ENCODE results near the gene MAST1. TPM values are rescaled to one million over a fixed set of nuclear protein-coding genes. Genes with fewer than 3 reads are reported as not detected.

MAST1 gene
- total RNA-seq, 1 donor = under 0.01 TPM

DNA sequence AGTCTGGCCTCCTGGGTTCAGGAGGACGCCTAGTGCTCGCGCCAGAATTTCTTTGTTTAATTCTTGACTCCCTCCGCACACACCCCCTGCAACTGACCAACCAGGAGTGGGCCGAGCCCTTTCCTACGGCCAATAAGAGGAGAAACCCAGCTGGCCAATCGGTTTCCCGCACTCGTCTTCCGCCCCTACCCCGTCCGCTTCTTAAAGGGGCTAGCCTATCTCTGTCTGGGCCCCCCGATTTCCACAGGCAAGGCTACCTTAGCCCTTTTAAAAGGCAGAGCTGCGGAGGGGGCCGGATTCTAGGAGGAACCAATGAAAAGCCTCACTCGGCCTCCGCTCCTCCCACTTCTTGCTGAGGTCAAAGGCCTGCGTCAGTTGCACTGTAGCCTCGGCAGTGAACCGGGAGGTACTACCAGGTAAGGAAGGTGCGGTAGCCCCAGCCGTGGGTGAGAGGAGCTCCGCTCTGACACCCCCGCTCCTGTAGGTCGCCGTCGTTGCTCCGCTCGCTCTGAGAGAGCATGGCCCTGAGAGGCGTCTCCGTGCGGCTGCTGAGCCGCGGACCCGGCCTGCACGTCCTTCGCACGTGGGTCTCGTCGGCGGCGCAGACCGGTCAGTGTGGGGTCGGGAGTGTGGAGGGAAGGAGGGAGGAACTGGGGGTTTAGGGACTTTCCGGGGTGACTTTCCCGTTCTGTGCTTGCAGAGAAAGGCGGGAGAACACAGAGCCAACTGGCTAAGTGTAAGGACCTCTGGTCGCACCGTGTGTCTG is 52.7 kb downstream of the MAST1 start, which contains the start of gene GCDH:
GCDH (plus strand) TSS at position 374 of the 766 bp plus-strand sequence; CDS start at position 519, 145 bp downstream.
- peak within 1 kb of the TSS; percentile 94 for H3K4me3 ChIP-seq (ENCODE audit: low read depth, low read length)
- TF ChIP-seq, protein P1, sequence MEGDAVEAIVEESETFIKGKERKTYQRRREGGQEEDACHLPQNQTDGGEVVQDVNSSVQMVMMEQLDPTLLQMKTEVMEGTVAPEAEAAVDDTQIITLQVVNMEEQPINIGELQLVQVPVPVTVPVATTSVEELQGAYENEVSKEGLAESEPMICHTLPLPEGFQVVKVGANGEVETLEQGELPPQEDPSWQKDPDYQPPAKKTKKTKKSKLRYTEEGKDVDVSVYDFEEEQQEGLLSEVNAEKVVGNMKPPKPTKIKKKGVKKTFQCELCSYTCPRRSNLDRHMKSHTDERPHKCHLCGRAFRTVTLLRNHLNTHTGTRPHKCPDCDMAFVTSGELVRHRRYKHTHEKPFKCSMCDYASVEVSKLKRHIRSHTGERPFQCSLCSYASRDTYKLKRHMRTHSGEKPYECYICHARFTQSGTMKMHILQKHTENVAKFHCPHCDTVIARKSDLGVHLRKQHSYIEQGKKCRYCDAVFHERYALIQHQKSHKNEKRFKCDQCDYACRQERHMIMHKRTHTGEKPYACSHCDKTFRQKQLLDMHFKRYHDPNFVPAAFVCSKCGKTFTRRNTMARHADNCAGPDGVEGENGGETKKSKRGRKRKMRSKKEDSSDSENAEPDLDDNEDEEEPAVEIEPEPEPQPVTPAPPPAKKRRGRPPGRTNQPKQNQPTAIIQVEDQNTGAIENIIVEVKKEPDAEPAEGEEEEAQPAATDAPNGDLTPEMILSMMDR (IDR thresholded peaks at IDR 0.05; ENCODE audit: insufficient read depth, low read length) = no peak
- peak; percentile 99 for DNase-seq (ENCODE audit: low read depth)

DNA sequence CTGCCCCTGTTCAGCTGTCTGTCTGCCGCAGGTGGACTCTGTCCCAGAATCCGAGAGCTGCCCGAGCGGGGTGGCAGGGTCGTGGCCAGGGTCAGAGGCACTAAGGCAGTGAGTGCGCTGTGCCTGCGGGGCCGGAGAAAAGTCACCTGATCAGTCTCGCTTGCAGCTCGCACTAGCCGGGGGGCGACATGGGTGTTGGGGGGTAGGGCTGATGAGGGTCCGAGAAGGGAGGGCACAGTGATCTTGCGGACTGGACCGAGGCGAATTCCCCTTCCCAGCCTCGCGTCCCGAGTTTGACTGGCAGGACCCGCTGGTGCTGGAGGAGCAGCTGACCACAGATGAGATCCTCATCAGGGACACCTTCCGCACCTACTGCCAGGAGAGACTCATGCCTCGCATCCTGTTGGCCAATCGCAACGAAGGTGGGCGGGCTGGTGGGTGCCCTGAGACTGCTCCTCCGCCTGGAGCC is 53.3 kb downstream of the MAST1 start:
- TF ChIP-seq, protein P1 (IDR thresholded peaks at IDR 0.05; ENCODE audit: insufficient read depth, low read length) = no peak

DNA sequence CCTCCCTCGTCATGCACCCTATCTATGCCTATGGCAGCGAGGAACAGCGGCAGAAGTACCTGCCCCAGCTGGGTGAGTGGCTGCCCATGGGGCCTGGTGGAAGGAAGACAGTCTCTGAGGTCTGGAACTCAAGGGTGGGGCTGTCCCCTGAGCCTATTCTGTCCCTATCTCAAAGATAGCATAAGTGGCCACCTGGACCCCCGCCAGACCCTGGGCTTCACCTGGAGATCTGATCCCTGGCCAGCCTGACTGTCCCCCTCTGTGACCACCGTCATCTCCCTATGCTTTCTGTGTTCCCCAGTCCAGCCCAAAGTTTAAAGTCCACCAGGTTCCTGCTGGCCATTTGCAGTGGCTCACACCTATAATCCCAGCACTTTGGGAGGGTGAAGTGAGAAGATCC is 55.3 kb downstream of the MAST1 start:
- H3K4me3 ChIP-seq (ENCODE audit: low read depth, low read length) = no peak overlapping the region
- DNase-seq (ENCODE audit: low read depth) = no peak
- TF ChIP-seq, protein P1 (IDR thresholded peaks at IDR 0.05; ENCODE audit: insufficient read depth, low read length) = no peak

More for the DNA sequence above, 53.3 kb downstream of the MAST1 start:
- peak overlapping the region; percentile 94 for H3K4me3 ChIP-seq (ENCODE audit: low read depth, low read length)
- DNase-seq (ENCODE audit: low read depth) = no peak

DNA sequence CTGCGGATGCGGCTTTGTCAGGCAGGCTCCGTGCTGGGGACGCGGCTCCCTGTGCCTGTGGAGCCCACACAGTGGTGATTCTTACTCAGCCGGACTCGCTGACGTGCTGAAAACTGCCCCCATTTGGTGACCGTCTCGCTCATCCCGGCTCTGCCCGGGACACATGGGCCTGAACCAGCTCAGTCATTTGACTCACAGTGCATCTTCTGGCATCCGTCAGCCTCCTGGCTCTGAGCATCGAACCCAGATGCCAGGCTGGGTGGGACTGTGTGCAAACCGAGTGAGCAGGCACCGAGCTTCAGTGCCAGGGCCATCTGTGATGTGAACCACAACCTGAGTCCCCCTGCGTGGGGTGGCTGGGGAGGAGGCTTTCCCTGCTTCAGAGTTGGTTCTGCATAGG is 58.1 kb downstream of the MAST1 start:
- no peak for DNase-seq (ENCODE audit: low read depth)
- no peak overlapping the region for H3K4me3 ChIP-seq (ENCODE audit: low read depth, low read length)
- TF ChIP-seq, protein P1 (IDR thresholded peaks at IDR 0.05; ENCODE audit: insufficient read depth, low read length) = no peak

DNA sequence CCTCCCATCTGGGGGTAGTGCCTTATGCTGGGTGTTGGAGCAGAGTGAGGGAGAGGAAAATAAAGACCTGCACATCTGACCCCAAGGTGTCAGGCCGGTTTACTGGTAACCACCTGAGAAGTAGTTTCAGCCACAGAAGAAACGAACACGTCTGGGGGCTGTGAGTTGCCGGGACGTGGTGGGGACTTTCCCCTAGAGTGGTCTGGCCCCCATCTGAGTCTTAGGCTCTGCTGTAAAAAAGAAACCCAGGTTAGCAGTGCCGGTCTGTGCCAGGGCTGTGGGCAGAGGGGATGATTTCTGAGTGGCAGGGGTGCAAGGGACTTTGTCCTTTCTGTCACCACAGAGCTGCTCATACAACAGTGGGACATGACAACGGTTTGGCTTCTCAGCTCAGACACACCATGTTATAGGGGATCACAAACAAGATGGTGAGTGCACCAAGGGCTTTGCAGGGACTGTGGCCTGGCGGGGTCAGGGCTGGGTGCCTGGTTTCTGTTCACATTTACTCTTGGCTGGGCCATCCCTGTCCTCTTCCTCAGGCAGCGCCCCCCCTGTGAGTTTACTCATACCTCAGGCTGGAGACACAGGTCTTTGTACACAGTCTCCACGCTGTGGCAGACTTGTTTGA is 61.7 kb downstream of the MAST1 start:
- no peak for DNase-seq (ENCODE audit: low read depth)
- TF ChIP-seq, protein P1 (IDR thresholded peaks at IDR 0.05; ENCODE audit: insufficient read depth, low read length) = no peak
- no peak overlapping the region for H3K4me3 ChIP-seq (ENCODE audit: low read depth, low read length)

DNA sequence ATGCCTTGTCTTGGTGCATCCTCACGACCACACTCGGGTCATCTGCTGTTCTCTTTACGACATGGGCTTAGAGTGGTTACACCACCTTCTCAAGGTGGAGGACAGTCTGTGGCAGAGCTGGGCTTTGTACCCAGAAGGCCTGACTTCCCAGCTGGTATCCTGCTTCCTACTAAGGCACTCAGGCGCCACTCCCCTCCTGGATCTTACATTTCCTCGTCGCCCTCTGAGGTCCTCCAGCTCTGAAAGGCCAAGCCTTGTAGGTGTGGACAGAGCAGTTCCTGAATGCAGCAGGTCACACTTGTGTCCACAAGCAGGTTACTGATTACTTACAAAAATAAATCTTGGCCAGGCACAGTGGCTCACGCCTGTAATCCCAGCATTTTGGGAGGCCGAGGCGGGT is 68.9 kb downstream of the MAST1 start:
- no peak overlapping the region for H3K4me3 ChIP-seq (ENCODE audit: low read depth, low read length)
- no peak for DNase-seq (ENCODE audit: low read depth)
- TF ChIP-seq, protein P1 (IDR thresholded peaks at IDR 0.05; ENCODE audit: insufficient read depth, low read length) = no peak

All from fibroblast of the aortic adventitia (primary cell).